ENCODE measurements around the gene HPS5. TPM values are rescaled to one million over a fixed set of nuclear protein-coding genes. Genes with fewer than 3 reads are reported as not detected.

The HPS5 gene
- total and polyA plus RNA-seq, 12 donors: 5.3 to 14.9 (median 11.7) TPM

GRCh38 chr11:18347471-18348125 is 25.7 kb upstream of the HPS5 start:
- Histone ChIP-seq H3K27me3 (no peaks in the 10 kb centered on the region), H3K9me3 (no peaks in the 10 kb centered on the region), H3K4me1 (no peaks in the 10 kb centered on the region), H3K4me3 (no peak overlapping the region), H3K27ac (no peak overlapping the region), H3K36me3 (peaks cover 0 to 100% (median 44%) of the 10 kb centered on the region in 9 donors)
- no peak for TF ChIP-seq CTCF (IDR thresholded peaks at IDR 0.05)
- 90 to 98% methylated on average over 5 of the region's 5 CpGs for WGBS, 2 donors
- ATAC-seq (no peak), DNase-seq (no peak)
- intact Hi-C loops (cut with DNase I): no loop called here

- Histone ChIP-seq H3K27me3 (no peaks in the 10 kb centered on the region), H3K4me3 (no peak overlapping the region), H3K27ac (no peak overlapping the region), H3K4me1 (peaks cover 0 to 26% (median 7%) of the 10 kb centered on the region in 9 donors), H3K9me3 (no peaks in the 10 kb centered on the region), H3K36me3 (peaks cover 0 to 93% (median 42%) of the 10 kb centered on the region in 9 donors)
- ATAC-seq (no peak), DNase-seq (no peak)
- intact Hi-C loops (cut with DNase I): no loop called here
- no peak for TF ChIP-seq CTCF (IDR thresholded peaks at IDR 0.05)
- 94 to 95% methylated on average over 3 of the region's 3 CpGs for WGBS, 2 donors
Observed at GRCh38 chr11:18332891-18333290, 11.0 kb upstream of the HPS5 start.

- ATAC-seq (no peak), DNase-seq (no peak)
- Histone ChIP-seq H3K27ac (peak overlapping the region in 1 of 10 donors; percentile 2), H3K27me3 (no peaks in the 10 kb centered on the region), H3K9me3 (no peaks in the 10 kb centered on the region), H3K4me3 (no peak overlapping the region), H3K4me1 (peaks cover 0 to 30% (median 9%) of the 10 kb centered on the region in 9 donors), H3K36me3 (peaks cover 0 to 92% (median 38%) of the 10 kb centered on the region in 9 donors)
- WGBS, 2 donors: 67 to 69% methylated on average over 1 of the region's 1 CpG
- intact Hi-C loops (cut with DNase I): no loop called here
- TF ChIP-seq CTCF (IDR thresholded peaks at IDR 0.05): no peak
Observed at GRCh38 chr11:18332302-18332701, 10.4 kb upstream of the HPS5 start.

- 95 to 98% methylated on average over 6 of the region's 6 CpGs for WGBS, 2 donors
- peaks cover 0 to 92% (median 25%) of the 10 kb centered on the region in 9 donors for H3K36me3 ChIP-seq
- no peak overlapping the region for H3K4me3 ChIP-seq
- intact Hi-C loops (cut with DNase I): no loop called here
- no peak for DNase-seq
- TF ChIP-seq CTCF (IDR thresholded peaks at IDR 0.05): no peak
- no peaks in the 10 kb centered on the region for H3K9me3 ChIP-seq
- H3K27ac ChIP-seq: no peak overlapping the region
- no peak for ATAC-seq
- H3K4me1 ChIP-seq: peaks cover 0 to 34% (median 10%) of the 10 kb centered on the region in 9 donors
- H3K27me3 ChIP-seq: no peaks in the 10 kb centered on the region
Observed at GRCh38 chr11:18330921-18331320, 9.0 kb upstream of the HPS5 start.

All from heart right ventricle (tissue), 16 donors.